Measurements from ENCODE around the gene IGLL1. TPM values are rescaled to one million over a fixed set of nuclear protein-coding genes. Genes with fewer than 3 reads are reported as not detected.

Gene IGLL1
- total RNA-seq, 1 donor from 2014 or later: not detected

GRCh38 chr22:23606204-23607131 is 26.4 kb upstream of the IGLL1 start:
- no peaks in the 10 kb centered on the region for H3K9me3 ChIP-seq (ENCODE audit: low read depth)
- no peak overlapping the region for H3K27ac ChIP-seq
- Mint-ChIP-seq H3K27ac (no peak overlapping the region), H3K36me3 (no peaks in the 10 kb centered on the region), H3K4me3 (no peak overlapping the region), H3K4me1 (peaks cover 10% of the 10 kb centered on the region), H3K9me3 (no peaks in the 10 kb centered on the region), H3K27me3 (ENCODE audit: insufficient read depth, low read depth) (peaks cover 6% of the 10 kb centered on the region)
- H4K20me1 ChIP-seq (ENCODE audit: low read depth): peaks cover 18% of the 10 kb centered on the region
- H3K27me3 ChIP-seq: peaks cover 14% of the 10 kb centered on the region
- H3K4me1 ChIP-seq: no peaks in the 10 kb centered on the region
- DNase-seq (ENCODE audit: low spot score): no peak
- H3F3A ChIP-seq (ENCODE audit: low read depth): no peaks in the 10 kb centered on the region
- H3K9ac ChIP-seq: no peak overlapping the region
- no peak for TF ChIP-seq CTCF (IDR thresholded peaks at IDR 0.05)
- H2AFZ ChIP-seq (replicated peaks): no peak overlapping the region
- H3K36me3 ChIP-seq: no peaks in the 10 kb centered on the region
- H3K4me3 ChIP-seq: no peak overlapping the region
- no peak overlapping the region for H3K4me2 ChIP-seq
- H3K79me2 ChIP-seq (ENCODE audit: low read depth): no peaks in the 10 kb centered on the region

DNA sequence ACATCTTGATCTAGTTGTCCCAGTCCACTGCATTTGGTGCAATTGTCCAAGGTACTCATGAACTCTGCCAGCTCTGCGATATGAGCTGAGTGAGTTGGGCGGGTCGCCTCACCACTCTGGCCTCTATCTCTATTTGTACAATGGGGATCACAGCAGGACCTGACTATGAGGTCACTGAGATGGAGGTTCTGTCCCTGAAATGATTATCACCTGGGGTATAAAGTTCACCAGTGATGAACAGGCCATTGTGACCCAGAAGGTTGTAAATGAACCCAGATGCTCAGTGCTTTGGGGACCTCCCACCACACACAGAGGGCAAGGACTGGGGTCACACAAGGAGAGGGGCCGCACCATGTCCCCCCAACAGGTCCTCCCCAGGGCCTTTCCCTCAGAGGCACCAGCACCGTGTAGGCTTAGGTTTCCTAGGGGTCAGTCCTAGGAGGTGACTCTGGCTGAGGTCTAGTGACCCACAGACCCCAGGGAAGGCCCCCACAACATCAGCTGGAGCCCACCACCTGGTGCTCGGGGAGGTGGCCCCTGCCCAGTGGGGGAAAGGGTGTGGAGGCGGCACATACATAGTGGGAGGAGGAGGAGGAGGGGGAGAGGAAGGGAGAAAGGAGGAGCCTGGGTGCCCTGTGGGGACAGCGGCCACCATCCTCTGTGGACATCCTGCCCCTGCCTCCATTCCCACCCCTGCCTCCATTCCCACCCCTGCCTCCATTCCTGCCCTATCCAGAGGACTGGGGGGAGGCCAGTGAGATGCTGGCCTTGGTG is 25.0 kb upstream of the IGLL1 start:
- H3K36me3 ChIP-seq: no peaks in the 10 kb centered on the region
- no peaks in the 10 kb centered on the region for H3K9me3 ChIP-seq (ENCODE audit: low read depth)
- no peaks in the 10 kb centered on the region for H3K79me2 ChIP-seq (ENCODE audit: low read depth)
- H2AFZ ChIP-seq (replicated peaks): no peak overlapping the region
- H3K4me1 ChIP-seq: no peaks in the 10 kb centered on the region
- peaks cover 6% of the 10 kb centered on the region for H3K27me3 Mint-ChIP-seq (ENCODE audit: insufficient read depth, low read depth)
- no peak overlapping the region for H3K4me3 Mint-ChIP-seq
- H3K4me1 Mint-ChIP-seq: peaks cover 10% of the 10 kb centered on the region
- peaks cover 12% of the 10 kb centered on the region for H3K27me3 ChIP-seq
- H3F3A ChIP-seq (ENCODE audit: low read depth): no peaks in the 10 kb centered on the region
- peaks cover 18% of the 10 kb centered on the region for H4K20me1 ChIP-seq (ENCODE audit: low read depth)
- no peak overlapping the region for H3K27ac ChIP-seq
- H3K9ac ChIP-seq: no peak overlapping the region
- no peaks in the 10 kb centered on the region for H3K36me3 Mint-ChIP-seq
- DNase-seq (ENCODE audit: low spot score): no peak
- no peaks in the 10 kb centered on the region for H3K9me3 Mint-ChIP-seq
- H3K4me2 ChIP-seq: no peak overlapping the region
- H3K4me3 ChIP-seq: no peak overlapping the region
- no peak overlapping the region for H3K27ac Mint-ChIP-seq
- no peak for TF ChIP-seq EZH2phosphoT487 (IDR thresholded peaks at IDR 0.05)
- TF ChIP-seq EZH2 (IDR thresholded peaks at IDR 0.05): no peak
- TF ChIP-seq CTCF (IDR thresholded peaks at IDR 0.05): no peak

DNA sequence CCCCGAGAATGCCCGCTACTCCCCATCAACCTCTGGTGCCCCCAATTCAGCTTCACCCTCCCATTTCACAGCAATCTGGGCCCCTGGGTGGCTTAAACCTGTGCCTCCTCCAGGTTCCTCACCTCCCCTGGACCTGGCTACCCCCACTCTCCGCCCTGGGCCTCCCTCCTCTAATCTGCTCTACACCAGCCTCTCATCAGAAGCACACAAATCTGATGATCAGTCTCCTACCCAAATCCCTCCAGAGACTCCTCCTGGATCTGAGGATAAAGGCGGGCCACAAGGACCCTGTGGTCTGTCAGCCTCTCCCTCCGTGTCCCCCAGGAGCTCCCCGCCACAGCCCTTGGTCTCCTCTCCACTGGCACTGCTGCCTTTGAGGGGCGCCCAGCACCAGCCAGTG is 23.2 kb upstream of the IGLL1 start:
- Histone ChIP-seq H3K27ac (no peak overlapping the region), H3K4me3 (no peak overlapping the region), H3K4me1 (no peaks in the 10 kb centered on the region), H3F3A (ENCODE audit: low read depth) (no peaks in the 10 kb centered on the region), H4K20me1 (ENCODE audit: low read depth) (peaks cover 7% of the 10 kb centered on the region), H3K9me3 (ENCODE audit: low read depth) (no peaks in the 10 kb centered on the region), H3K27me3 (peaks cover 8% of the 10 kb centered on the region), H3K79me2 (ENCODE audit: low read depth) (no peaks in the 10 kb centered on the region), H3K4me2 (no peak overlapping the region), H2AFZ (replicated peaks) (no peak overlapping the region), H3K36me3 (no peaks in the 10 kb centered on the region), H3K9ac (no peak overlapping the region)
- TF ChIP-seq EZH2 (IDR thresholded peaks at IDR 0.05): no peak
- no peaks in the 10 kb centered on the region for H3K36me3 Mint-ChIP-seq
- H3K9me3 Mint-ChIP-seq: no peaks in the 10 kb centered on the region
- no peak overlapping the region for H3K4me3 Mint-ChIP-seq
- no peaks in the 10 kb centered on the region for H3K4me1 Mint-ChIP-seq
- peaks cover 3% of the 10 kb centered on the region for H3K27me3 Mint-ChIP-seq (ENCODE audit: insufficient read depth, low read depth)
- no peak for DNase-seq (ENCODE audit: low spot score)
- H3K27ac Mint-ChIP-seq: no peak overlapping the region

Measured in neural progenitor cell (in vitro differentiated cells).